ENCODE measurements around the gene AKAP8.

DNA sequence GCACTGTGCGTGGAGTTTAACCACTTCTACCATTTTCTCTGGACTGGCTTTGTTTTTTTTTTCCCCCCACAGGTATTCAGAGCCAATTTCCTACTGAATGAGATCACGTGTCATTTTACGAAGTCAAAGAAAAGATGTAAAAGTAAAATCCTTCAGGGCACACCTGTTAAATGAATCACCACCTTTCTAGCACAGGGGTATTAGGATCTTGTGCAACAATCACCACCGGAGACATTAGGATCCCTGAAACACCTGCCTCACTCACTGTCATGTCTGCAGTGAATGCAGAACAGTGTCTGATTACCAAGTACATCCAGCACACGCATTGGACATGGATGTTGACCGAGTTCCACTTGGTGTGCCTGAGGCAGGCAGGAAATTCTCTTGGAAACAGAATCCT lies 64.5 kb downstream of the AKAP8 start:
- TF ChIP-seq CTCF (conservative IDR thresholded peaks at IDR 0.05) (no peak), ZFX (IDR thresholded peaks at IDR 0.05) (no peak)

Data from C4-2B (cell line).